Daoy (cell line): ENCODE data around the gene CEBPE. TPM values are rescaled to one million over a fixed set of nuclear protein-coding genes. Genes with fewer than 3 reads are reported as not detected.

Experiments used
- DNase-seq: peaks from one replicate; pipeline ENCODE4 v3.0.0-alpha.2; 2015; ENCODE audit warnings: low read depth
- total RNA-seq: library from RNA; depleted of rRNA; stranded (reverse); fragments of >200 nt; shearing (Covaris generic); gene quantifications from 2 replicates; pipeline ENCODE4 v1.2.3, GENCODE V29; 2014

CEBPE gene
- total RNA-seq, 1 experiment from 2014 or later = not detected

GRCh38 chr14:23143911-23144310 is 24.9 kb upstream of the CEBPE start:
- DNase-seq = no peak

- no peak for DNase-seq
Measured at GRCh38 chr14:23142826-23143225, 23.8 kb upstream of the CEBPE start.

- DNase-seq = peak; percentile 67
Measured at GRCh38 chr14:23141706-23142444, 22.8 kb upstream of the CEBPE start.

- no peak for DNase-seq
Measured at GRCh38 chr14:23140371-23140770, 21.3 kb upstream of the CEBPE start.

- DNase-seq = no peak
Measured at GRCh38 chr14:23139874-23140273, 20.8 kb upstream of the CEBPE start.

GRCh38 chr14:23137813-23138535 is 18.9 kb upstream of the CEBPE start:
- peak; percentile 48 for DNase-seq

GRCh38 chr14:23137192-23137812 is 18.2 kb upstream of the CEBPE start:
- no peak for DNase-seq

GRCh38 chr14:23136566-23137133 is 17.6 kb upstream of the CEBPE start:
- no peak for DNase-seq

GRCh38 chr14:23132970-23133369 is 13.9 kb upstream of the CEBPE start:
- DNase-seq = no peak

- no peak for DNase-seq
Measured at GRCh38 chr14:23131482-23131881, 12.4 kb upstream of the CEBPE start.

- DNase-seq = no peak
Measured at GRCh38 chr14:23130871-23131270, 11.8 kb upstream of the CEBPE start.

GRCh38 chr14:23129759-23130316 is 10.8 kb upstream of the CEBPE start:
- no peak for DNase-seq

- DNase-seq = no peak
Measured at GRCh38 chr14:23128969-23129758, 10.1 kb upstream of the CEBPE start.

- DNase-seq = no peak
Measured at GRCh38 chr14:23127861-23128260, 8.8 kb upstream of the CEBPE start.

- DNase-seq = no peak
Measured at GRCh38 chr14:23126548-23127278, 7.7 kb upstream of the CEBPE start.

GRCh38 chr14:23125933-23126524 is 7.0 kb upstream of the CEBPE start:
- no peak for DNase-seq

- DNase-seq = no peak
Measured at GRCh38 chr14:23125011-23125410, 6.0 kb upstream of the CEBPE start.

GRCh38 chr14:23124337-23124954 is 5.4 kb upstream of the CEBPE start:
- DNase-seq = no peak

- peak; percentile 29 for DNase-seq
Measured at GRCh38 chr14:23123419-23123818, 4.4 kb upstream of the CEBPE start.

GRCh38 chr14:23122086-23122485 is 3.0 kb upstream of the CEBPE start:
- no peak for DNase-seq
